HUES48 (cell line): ENCODE results near the gene ARHGAP27.

Experiments
- H3K27ac ChIP-seq: one replicate; pipeline ENCODE4 v1.7.0; 2013; ENCODE audit warnings: low read depth, low read length, inconsistent platforms
- H3K27me3 ChIP-seq: 2 replicates; pipeline ENCODE4 v1.6.1; 2013; ENCODE audit warnings: mild to moderate bottlenecking, low read length; ENCODE audit not compliant: control insufficient read depth, insufficient read depth
- H3K36me3 ChIP-seq: 2 replicates; pipeline ENCODE4 v1.6.1; 2013; ENCODE audit warnings: low read length; ENCODE audit not compliant: control insufficient read depth, insufficient read depth
- H3K4me1 ChIP-seq: 2 replicates; pipeline ENCODE4 v1.6.1; 2013; ENCODE audit warnings: mild to moderate bottlenecking, low read length; ENCODE audit not compliant: control insufficient read depth, insufficient read depth
- H3K4me3 ChIP-seq: 2 replicates; pipeline ENCODE4 v1.5.1; 2013; ENCODE audit warnings: mild to moderate bottlenecking, low read depth, low read length
- H3K9ac ChIP-seq: 2 replicates; pipeline ENCODE4 v1.6.1; 2013; ENCODE audit warnings: mild to moderate bottlenecking, low read depth, low read length, moderate library complexity
- H3K9me3 ChIP-seq: 2 replicates; pipeline ENCODE4 v1.6.1; 2013; ENCODE audit warnings: low read length; ENCODE audit not compliant: control insufficient read depth, insufficient read depth

ARHGAP27 gene

GRCh38 chr17:45366049-45366448 lies 66.6 kb downstream of the ARHGAP27 start:
- no peak overlapping the region for H3K9ac ChIP-seq
- no peaks in the 10 kb centered on the region for H3K27me3 ChIP-seq

GRCh38 chr17:45364531-45365390 lies 67.9 kb downstream of the ARHGAP27 start:
- no peaks in the 10 kb centered on the region for H3K27me3 ChIP-seq
- peak overlapping the region; percentile 11; the same call in 1 of the 2 replicates for H3K9ac ChIP-seq
- H3K4me3 ChIP-seq = no peak overlapping the region
- H3K27ac ChIP-seq = peak overlapping the region; percentile 89
- H3K9me3 ChIP-seq = no peaks in the 10 kb centered on the region
- peaks cover 15% of the 10 kb centered on the region for H3K4me1 ChIP-seq
- H3K36me3 ChIP-seq = no peaks in the 10 kb centered on the region

More at GRCh38 chr17:45366049-45366448, 66.6 kb downstream of the ARHGAP27 start:
- H3K9me3 ChIP-seq = no peaks in the 10 kb centered on the region
- H3K36me3 ChIP-seq = no peaks in the 10 kb centered on the region
- peaks cover 20% of the 10 kb centered on the region for H3K4me1 ChIP-seq
- no peak overlapping the region for H3K4me3 ChIP-seq
- H3K27ac ChIP-seq = no peak overlapping the region

- Histone ChIP-seq H3K9ac (no peak overlapping the region), H3K27ac (no peak overlapping the region), H3K4me1 (peaks cover 15% of the 10 kb centered on the region), H3K4me3 (no peak overlapping the region), H3K27me3 (no peaks in the 10 kb centered on the region), H3K36me3 (no peaks in the 10 kb centered on the region), H3K9me3 (no peaks in the 10 kb centered on the region)
Observed at GRCh38 chr17:45363498-45363897, 69.2 kb downstream of the ARHGAP27 start.

GRCh38 chr17:45361976-45362375 lies 70.7 kb downstream of the ARHGAP27 start:
- no peaks in the 10 kb centered on the region for H3K36me3 ChIP-seq
- no peak overlapping the region for H3K9ac ChIP-seq
- no peaks in the 10 kb centered on the region for H3K27me3 ChIP-seq
- no peak overlapping the region for H3K4me3 ChIP-seq
- H3K4me1 ChIP-seq = peaks cover 15% of the 10 kb centered on the region
- no peaks in the 10 kb centered on the region for H3K9me3 ChIP-seq
- H3K27ac ChIP-seq = no peak overlapping the region

- no peaks in the 10 kb centered on the region for H3K27me3 ChIP-seq
- no peak overlapping the region for H3K9ac ChIP-seq
- no peak overlapping the region for H3K4me3 ChIP-seq
- H3K4me1 ChIP-seq = peaks cover 12% of the 10 kb centered on the region
- H3K9me3 ChIP-seq = no peaks in the 10 kb centered on the region
- no peaks in the 10 kb centered on the region for H3K36me3 ChIP-seq
- no peak overlapping the region for H3K27ac ChIP-seq
Observed at GRCh38 chr17:45361451-45361850, 71.2 kb downstream of the ARHGAP27 start.

GRCh38 chr17:45357364-45357997 lies 75.2 kb downstream of the ARHGAP27 start:
- no peak overlapping the region for H3K9ac ChIP-seq
- no peaks in the 10 kb centered on the region for H3K9me3 ChIP-seq
- H3K27ac ChIP-seq = no peak overlapping the region
- H3K4me1 ChIP-seq = no peaks in the 10 kb centered on the region
- no peaks in the 10 kb centered on the region for H3K27me3 ChIP-seq
- H3K4me3 ChIP-seq = no peak overlapping the region
- H3K36me3 ChIP-seq = no peaks in the 10 kb centered on the region

GRCh38 chr17:45355087-45355486 lies 77.6 kb downstream of the ARHGAP27 start:
- Histone ChIP-seq H3K4me3 (no peak overlapping the region), H3K27ac (no peak overlapping the region), H3K36me3 (no peaks in the 10 kb centered on the region), H3K4me1 (no peaks in the 10 kb centered on the region), H3K9ac (no peak overlapping the region), H3K27me3 (no peaks in the 10 kb centered on the region), H3K9me3 (no peaks in the 10 kb centered on the region)

- Histone ChIP-seq H3K27ac (no peak overlapping the region), H3K36me3 (no peaks in the 10 kb centered on the region), H3K4me3 (no peak overlapping the region), H3K9ac (no peak overlapping the region), H3K9me3 (no peaks in the 10 kb centered on the region), H3K27me3 (no peaks in the 10 kb centered on the region), H3K4me1 (no peaks in the 10 kb centered on the region)
Observed at GRCh38 chr17:45353043-45353442, 79.6 kb downstream of the ARHGAP27 start.

- no peak overlapping the region for H3K9ac ChIP-seq
- H3K4me3 ChIP-seq = no peak overlapping the region
- no peaks in the 10 kb centered on the region for H3K27me3 ChIP-seq
- no peaks in the 10 kb centered on the region for H3K4me1 ChIP-seq
- no peaks in the 10 kb centered on the region for H3K9me3 ChIP-seq
- no peak overlapping the region for H3K27ac ChIP-seq
- H3K36me3 ChIP-seq = no peaks in the 10 kb centered on the region
Observed at GRCh38 chr17:45351831-45352230, 80.8 kb downstream of the ARHGAP27 start.

GRCh38 chr17:45347444-45347843 lies 85.2 kb downstream of the ARHGAP27 start:
- Histone ChIP-seq H3K4me1 (no peaks in the 10 kb centered on the region), H3K36me3 (no peaks in the 10 kb centered on the region), H3K9ac (no peak overlapping the region), H3K27ac (no peak overlapping the region), H3K27me3 (no peaks in the 10 kb centered on the region), H3K9me3 (no peaks in the 10 kb centered on the region), H3K4me3 (no peak overlapping the region)
